BJ (cell line): ENCODE results near the gene FAM174C. TPM values are rescaled to one million over a fixed set of nuclear protein-coding genes. Genes with fewer than 3 reads are reported as not detected.
A peak's percentile ranks its signal among the peaks of the same experiment; 100 is the strongest.

Source experiments
- CTCF ChIA-PET: fragments of 350-600 bp; formaldehyde crosslinking; extraction: SDS; loops from one replicate; lab custom pipeline; 2021; ENCODE audit warnings: antibody characterized with exemption, inconsistent platforms; lab: Yijun Ruan, JAX
- POLR2A ChIA-PET: fragments of 300-600 bp; sonication (Branson Sonifier 250); formaldehyde crosslinking; extraction: SDS; loops from one replicate; lab custom pipeline; 2021; ENCODE audit warnings: antibody characterized with exemption; lab: Charles Lee
- DNase-seq: peaks from one replicate; pipeline ENCODE4 v3.0.0-alpha.2; 2011; ENCODE audit warnings: low read depth
- H3K27me3 ChIP-seq: 2 replicates; pipeline ENCODE4 v1.6.0; 2011; ENCODE audit warnings: low read length; ENCODE audit not compliant: control insufficient read depth, insufficient read depth
- H3K36me3 ChIP-seq: 2 replicates; pipeline ENCODE4 v1.5.1; 2011; ENCODE audit warnings: low read length; ENCODE audit not compliant: control insufficient read depth, insufficient read depth
- H3K4me3 ChIP-seq: 2 replicates; pipeline ENCODE4 v1.5.1; 2011; ENCODE audit warnings: low read depth, mild to moderate bottlenecking, control low read depth, low read length
- polyA plus RNA-seq: library from polyadenylated mRNA; depleted of rRNA; stranded (reverse); fragments of >200 nt; gene quantifications from 2 replicates; pipeline ENCODE4 v1.2.3, GENCODE V29; 2011
- TF ChIP-seq, protein P1 (sequence below): IDR thresholded peaks from 2 replicates; pipeline ENCODE4 v1.5.1; 2011; ENCODE audit warnings: low read depth, mild to moderate bottlenecking, control low read depth, inconsistent platforms, low read length, moderate library complexity; ENCODE audit not compliant: insufficient read depth

FAM174C gene
- polyA plus RNA-seq, 1 experiment: 37.5 TPM

- Histone ChIP-seq H3K4me3 (no peak overlapping the region), H3K36me3 (peaks cover 23% of the 10 kb centered on the region), H3K27me3 (no peaks in the 10 kb centered on the region)
- ChIA-PET POLR2A (interaction anchor here (0.5 to 1.4 kb wide), 22 partner anchors 8 to 779 kb away, joined by 3 to 78 read pairs (median 4); partner anchors contain the start of genes ATP5F1D, CNN2, GPX4 and MADCAM1), CTCF (interaction anchor here (0.6 to 12.8 kb wide), 10 partner anchors 9 to 462 kb away, joined by 3 to 437 read pairs (median 4); partner anchors contain the start of genes ATP5F1D and CNN2)
- TF ChIP-seq, protein P1, sequence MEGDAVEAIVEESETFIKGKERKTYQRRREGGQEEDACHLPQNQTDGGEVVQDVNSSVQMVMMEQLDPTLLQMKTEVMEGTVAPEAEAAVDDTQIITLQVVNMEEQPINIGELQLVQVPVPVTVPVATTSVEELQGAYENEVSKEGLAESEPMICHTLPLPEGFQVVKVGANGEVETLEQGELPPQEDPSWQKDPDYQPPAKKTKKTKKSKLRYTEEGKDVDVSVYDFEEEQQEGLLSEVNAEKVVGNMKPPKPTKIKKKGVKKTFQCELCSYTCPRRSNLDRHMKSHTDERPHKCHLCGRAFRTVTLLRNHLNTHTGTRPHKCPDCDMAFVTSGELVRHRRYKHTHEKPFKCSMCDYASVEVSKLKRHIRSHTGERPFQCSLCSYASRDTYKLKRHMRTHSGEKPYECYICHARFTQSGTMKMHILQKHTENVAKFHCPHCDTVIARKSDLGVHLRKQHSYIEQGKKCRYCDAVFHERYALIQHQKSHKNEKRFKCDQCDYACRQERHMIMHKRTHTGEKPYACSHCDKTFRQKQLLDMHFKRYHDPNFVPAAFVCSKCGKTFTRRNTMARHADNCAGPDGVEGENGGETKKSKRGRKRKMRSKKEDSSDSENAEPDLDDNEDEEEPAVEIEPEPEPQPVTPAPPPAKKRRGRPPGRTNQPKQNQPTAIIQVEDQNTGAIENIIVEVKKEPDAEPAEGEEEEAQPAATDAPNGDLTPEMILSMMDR: no peak
- no peak for DNase-seq
Observed at GRCh38 chr19:1268226-1269064, 6.9 kb upstream of the FAM174C start.

- ChIA-PET CTCF (interaction anchor here (0.6 to 12.8 kb wide), 6 partner anchors 11 to 118 kb away, joined by 3 to 437 read pairs (median 4); partner anchors contain the start of gene ATP5F1D), POLR2A (interaction anchor here (0.5 to 1.4 kb wide), 25 partner anchors 8 to 780 kb away, joined by 3 to 78 read pairs (median 4); partner anchors contain the start of genes ATP5F1D, CNN2, GPX4 and MADCAM1)
- DNase-seq: peak; percentile 92
- TF ChIP-seq, protein P1: no peak
- peaks cover 27% of the 10 kb centered on the region for H3K36me3 ChIP-seq
- peak within 1 kb of the TSS; percentile 66 for H3K4me3 ChIP-seq
- H3K27me3 ChIP-seq: no peaks in the 10 kb centered on the region
Observed at GRCh38 chr19:1269065-1269477, 6.3 kb upstream of the FAM174C start, which contains the start of gene CIRBP. CIRBP (plus strand) TSS chr19:1269332; CDS start chr19:1270934, 1,602 bp downstream.

GRCh38 chr19:1269478-1270212, 5.7 kb upstream of the FAM174C start:
- CTCF ChIA-PET: interaction anchor here (0.8 to 12.8 kb wide), 5 partner anchors 10 to 119 kb away, joined by 3 to 437 read pairs (median 5); partner anchors contain the start of gene ATP5F1D
- H3K4me3 ChIP-seq: peak overlapping the region; percentile 66
- no peak for DNase-seq
- POLR2A ChIA-PET: interaction anchor here (0.6 to 1.4 kb wide), 15 partner anchors 9 to 697 kb away, joined by 3 to 78 read pairs (median 8); partner anchors contain the start of genes ATP5F1D, BSG and CNN2
- TF ChIP-seq, protein P1: no peak
- no peaks in the 10 kb centered on the region for H3K27me3 ChIP-seq
- H3K36me3 ChIP-seq: peaks cover 33% of the 10 kb centered on the region

DNA sequence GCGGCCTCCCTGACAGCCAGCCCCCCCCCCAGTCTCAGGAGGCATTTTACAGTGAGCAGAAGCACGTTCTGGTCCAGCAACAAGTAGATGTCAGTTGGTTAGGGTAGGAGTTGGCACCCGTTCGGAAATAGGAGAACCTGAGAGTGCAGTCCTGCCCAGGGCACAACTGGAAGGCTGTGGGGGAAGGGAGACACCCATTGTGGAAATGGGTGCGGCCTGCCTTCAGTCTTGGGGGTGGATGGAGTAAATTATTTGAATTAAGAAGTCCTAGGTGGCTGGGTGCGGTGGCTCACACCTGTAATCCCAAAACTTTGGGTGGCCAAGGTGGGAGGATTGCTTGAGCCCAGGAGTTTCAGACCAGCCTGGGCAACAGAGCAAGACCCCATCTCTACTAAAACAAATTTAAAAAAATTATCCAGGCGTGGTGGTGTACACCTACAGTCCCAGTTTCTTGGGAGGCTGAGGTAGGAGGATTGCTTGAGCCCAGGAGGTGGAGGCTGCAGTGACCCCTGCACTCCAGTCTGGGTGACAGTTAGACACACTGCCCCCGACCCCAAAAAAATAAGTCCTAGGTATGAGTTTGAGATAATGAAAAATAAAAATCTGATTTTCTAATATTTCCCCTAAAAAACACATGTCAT, 5.0 kb upstream of the FAM174C start:
- POLR2A ChIA-PET: no interaction called here
- CTCF ChIA-PET: interaction anchor here (6.2 kb wide), 1 partner anchor 27 kb away, joined by 46 read pairs; no protein-coding TSS in a partner anchor
- H3K27me3 ChIP-seq: no peaks in the 10 kb centered on the region
- H3K36me3 ChIP-seq: peaks cover 37% of the 10 kb centered on the region
- TF ChIP-seq, protein P1: no peak
- H3K4me3 ChIP-seq: peak overlapping the region; percentile 66
- no peak for DNase-seq
